ENCODE measurements around the gene ARID4A. TPM values are rescaled to one million over a fixed set of nuclear protein-coding genes. Genes with fewer than 3 reads are reported as not detected.

ARID4A gene
- total and polyA plus RNA-seq, 7 experiments from 2014 or later: 25.7 to 79.2 (median 70.7) TPM

DNA sequence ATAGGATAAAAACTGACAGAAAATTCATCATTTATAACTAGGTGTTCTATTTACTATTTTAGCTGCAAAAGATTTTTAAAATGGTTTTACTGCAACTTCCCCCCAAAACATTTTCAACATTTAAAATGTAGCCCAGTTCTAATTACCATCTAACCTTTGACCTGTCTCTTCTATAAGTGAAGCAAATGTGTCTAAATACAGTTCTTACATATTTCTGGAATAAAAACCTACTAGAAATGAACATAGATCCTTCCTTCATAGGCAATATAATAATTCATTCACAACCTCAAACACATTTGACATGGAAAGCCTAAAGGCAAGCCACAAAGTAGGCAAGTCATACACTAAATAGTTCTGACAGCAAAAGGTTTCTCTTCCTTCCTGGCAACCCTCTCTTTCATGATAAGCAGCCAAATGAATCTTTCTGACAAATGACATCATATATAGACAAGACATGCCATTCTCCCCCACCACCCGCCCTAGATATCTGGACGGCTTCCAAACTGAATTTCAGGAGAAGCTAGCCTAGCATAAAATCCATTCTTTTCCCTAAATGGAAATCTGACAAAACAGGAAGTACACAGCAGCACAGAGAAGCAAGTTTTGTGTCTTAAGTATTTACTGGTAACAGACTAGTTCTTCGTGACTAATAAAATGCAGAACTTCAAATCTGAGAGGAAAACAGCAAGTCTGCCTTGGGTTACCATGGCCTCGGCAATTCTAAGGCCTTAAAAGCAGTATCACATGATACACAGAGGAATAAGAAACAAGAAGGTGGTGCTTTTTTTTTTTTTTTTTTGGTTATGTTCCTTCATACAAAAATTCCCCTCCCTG, 17.2 kb upstream of the ARID4A start:
- Histone ChIP-seq H3K9me3 (ENCODE audit: control insufficient read depth in 2 of 3, low read length in 3 of 3) (no peaks in the 10 kb centered on the region), H3K27ac (ENCODE audit: low read depth, low read length) (peak overlapping the region; percentile 72), H3K4me3 (ENCODE audit: low read length) (no peak overlapping the region), H3K36me3 (ENCODE audit: control insufficient read depth in 2 of 3, insufficient read depth in 3 of 3, low read length in 3 of 3) (peaks cover 7 to 41% (median 16%) of the 10 kb centered on the region in 3 experiments), H3K4me1 (ENCODE audit: control insufficient read depth in 2 of 2, insufficient read depth in 2 of 2, low read length in 2 of 2) (peaks cover 13 to 45% of the 10 kb centered on the region in 2 donors), H3K27me3 (ENCODE audit: control insufficient read depth in 2 of 2, insufficient read depth in 2 of 2, low read length in 2 of 2) (no peaks in the 10 kb centered on the region)
- Mint-ChIP-seq H3K4me1 (peaks cover 50 to 89% (median 79%) of the 10 kb centered on the region in 7 donors), H3K27ac (peak overlapping the region; percentile 83 to 97 (median 93)), H3K27me3 (no peaks in the 10 kb centered on the region), H3K9me3 (peaks cover 0 to 1% (median 0%) of the 10 kb centered on the region in 11 donors), H3K4me3 (peak overlapping the region; percentile 27 to 79 (median 71)), H3K36me3 (peaks cover 19 to 39% (median 34%) of the 10 kb centered on the region in 5 donors)
- ATAC-seq: peak; percentile 88
- POLR2A ChIA-PET: interaction anchor here (0.6 to 4.1 kb wide), 3 partner anchors 17 to 82 kb away, joined by 3 to 21 read pairs (median 4); partner anchors contain the start of gene ARID4A
- DNase-seq: peak in 8 of 9 donors; percentile 30 to 67 (median 50)
- CTCF ChIA-PET: interaction anchor here (0.7 kb wide), 1 partner anchor 15 kb away, joined by 5 read pairs; no protein-coding TSS in a partner anchor
- intact Hi-C loops (cut with micrococcal nuclease): loop anchor here (1.0 to 5.0 kb wide), 4 partner anchors 8 to 34 kb away; partner anchors contain the start of gene ARID4A (in 1 of the 2)

DNA sequence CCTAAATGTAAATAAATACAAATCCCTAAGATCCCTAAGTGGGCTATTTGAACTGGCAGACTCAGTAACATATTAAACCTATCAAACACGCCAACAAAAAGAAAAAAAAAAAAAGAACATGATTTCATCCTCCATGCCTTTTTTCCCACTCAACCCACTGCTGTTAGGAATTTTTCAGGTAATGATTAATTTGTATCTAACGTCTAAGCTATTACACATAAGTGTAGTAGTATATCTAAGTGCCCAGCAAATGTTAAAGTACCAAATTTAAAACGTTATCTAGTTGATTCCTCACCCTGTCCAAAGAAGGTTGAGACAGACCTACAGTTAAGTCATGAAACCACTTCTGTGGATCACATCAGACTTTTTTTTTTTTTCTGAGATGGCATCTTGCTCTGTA, 16.4 kb upstream of the ARID4A start:
- peak overlapping the region; percentile 72 for H3K27ac ChIP-seq (ENCODE audit: low read depth, low read length)
- peaks cover 49 to 86% (median 72%) of the 10 kb centered on the region in 7 donors for H3K4me1 Mint-ChIP-seq
- H3K36me3 ChIP-seq (ENCODE audit: control insufficient read depth in 2 of 3, insufficient read depth in 3 of 3, low read length in 3 of 3): peaks cover 7 to 47% (median 19%) of the 10 kb centered on the region in 3 experiments
- no peaks in the 10 kb centered on the region for H3K27me3 ChIP-seq (ENCODE audit: control insufficient read depth in 2 of 2, insufficient read depth in 2 of 2, low read length in 2 of 2)
- no peaks in the 10 kb centered on the region for H3K27me3 Mint-ChIP-seq
- no peak for DNase-seq
- peaks cover 0 to 1% (median 0%) of the 10 kb centered on the region in 11 donors for H3K9me3 Mint-ChIP-seq
- H3K9me3 ChIP-seq (ENCODE audit: control insufficient read depth in 2 of 3, low read length in 3 of 3): no peaks in the 10 kb centered on the region
- intact Hi-C loops (cut with micrococcal nuclease): loop anchor here (1.0 to 5.0 kb wide), 4 partner anchors 9 to 35 kb away; partner anchors contain the start of gene ARID4A (in 1 of the 2)
- H3K27ac Mint-ChIP-seq: peak overlapping the region; percentile 12 to 97 (median 93)
- CTCF ChIA-PET: interaction anchor here (0.7 kb wide), 1 partner anchor 15 kb away, joined by 5 read pairs; no protein-coding TSS in a partner anchor
- ATAC-seq: no peak
- H3K4me3 Mint-ChIP-seq: peak overlapping the region; percentile 35 to 77 (median 67)
- POLR2A ChIA-PET: interaction anchor here (0.6 to 4.1 kb wide), 4 partner anchors 16 to 83 kb away, joined by 3 to 21 read pairs (median 5); partner anchors contain the start of gene ARID4A
- peaks cover 19 to 41% (median 33%) of the 10 kb centered on the region in 5 donors for H3K36me3 Mint-ChIP-seq
- peaks cover 7 to 42% of the 10 kb centered on the region in 2 donors for H3K4me1 ChIP-seq (ENCODE audit: control insufficient read depth in 2 of 2, insufficient read depth in 2 of 2, low read length in 2 of 2)
- H3K4me3 ChIP-seq (ENCODE audit: low read length): no peak overlapping the region

DNA sequence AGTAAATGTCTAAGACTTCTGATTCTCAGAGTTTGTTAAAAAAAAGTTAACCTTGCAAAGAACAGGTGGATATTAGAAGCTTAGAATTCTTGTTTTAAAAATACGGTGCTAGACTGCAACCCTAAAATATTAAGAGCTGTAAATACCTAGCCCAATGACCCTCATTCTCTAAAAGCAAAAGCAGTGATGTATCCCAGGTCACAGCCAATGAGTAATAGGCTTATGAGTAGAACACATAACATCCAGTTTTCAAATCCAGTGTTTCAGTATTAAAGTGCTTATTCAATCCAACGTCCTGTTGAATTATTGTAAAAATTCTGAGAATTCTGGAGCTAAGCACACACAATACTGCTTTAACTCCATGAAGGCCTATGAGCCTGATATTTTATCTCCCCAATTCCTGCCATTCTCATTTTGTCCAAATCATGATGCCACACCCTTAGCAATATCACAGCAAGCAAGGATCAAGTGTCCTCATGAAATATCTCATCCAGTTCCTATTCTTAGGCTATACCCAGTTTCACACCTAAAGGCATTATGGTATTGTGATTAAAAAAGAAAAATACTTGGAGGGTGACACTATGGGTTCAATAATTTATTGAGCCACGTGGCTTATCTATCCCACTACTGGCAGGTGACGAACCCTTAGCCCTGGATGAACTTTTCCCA, 15.3 kb upstream of the ARID4A start:
- peak overlapping the region in 7 of 9 donors; percentile 1 to 96 (median 90) for H3K27ac Mint-ChIP-seq
- H3K4me3 Mint-ChIP-seq: peak overlapping the region in 4 of 10 donors; percentile 3 to 23 (median 19)

DNA sequence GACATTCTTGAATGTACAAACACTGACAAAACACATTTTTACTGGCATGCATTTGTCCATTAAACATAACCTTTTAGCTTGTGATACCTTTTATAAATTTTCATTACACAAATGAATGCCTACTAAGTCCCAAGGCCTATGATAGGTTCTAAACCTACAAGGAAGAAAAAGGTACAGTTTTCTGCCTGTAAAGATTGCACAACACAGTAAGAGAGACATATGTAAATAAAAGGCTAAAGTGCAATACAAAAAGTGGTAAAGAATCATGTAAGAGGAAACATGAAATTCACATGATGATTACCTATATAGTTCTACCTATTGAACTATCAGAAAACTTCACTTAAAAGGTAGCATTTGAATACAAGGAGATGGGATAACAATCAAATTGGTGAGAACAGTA, 14.6 kb upstream of the ARID4A start:
- intact Hi-C loops (cut with micrococcal nuclease): loop anchor here in 1 of 2 donors (5.0 kb wide), 1 partner anchor 36 kb away; no protein-coding TSS in a partner anchor
- DNase-seq (no peak), ATAC-seq (no peak)
- Histone ChIP-seq H3K27ac (ENCODE audit: low read depth, low read length) (no peak overlapping the region), H3K4me3 (ENCODE audit: low read length) (no peak overlapping the region), H3K9me3 (ENCODE audit: control insufficient read depth in 2 of 3, low read length in 3 of 3) (no peaks in the 10 kb centered on the region), H3K27me3 (ENCODE audit: control insufficient read depth in 2 of 2, insufficient read depth in 2 of 2, low read length in 2 of 2) (no peaks in the 10 kb centered on the region), H3K36me3 (ENCODE audit: control insufficient read depth in 2 of 3, insufficient read depth in 3 of 3, low read length in 3 of 3) (peaks cover 7 to 47% (median 23%) of the 10 kb centered on the region in 3 experiments), H3K4me1 (ENCODE audit: control insufficient read depth in 2 of 2, insufficient read depth in 2 of 2, low read length in 2 of 2) (peaks cover 10 to 45% of the 10 kb centered on the region in 2 donors)
- ChIA-PET POLR2A (interaction anchor here (1.0 to 4.1 kb wide), 3 partner anchors 10 to 14 kb away, joined by 3 to 24 read pairs (median 21); partner anchors contain the start of gene ARID4A), CTCF (no interaction called here)
- Mint-ChIP-seq H3K9me3 (peaks cover 0 to 1% (median 0%) of the 10 kb centered on the region in 11 donors), H3K27me3 (no peaks in the 10 kb centered on the region), H3K27ac (peak overlapping the region in 6 of 9 donors; percentile 2 to 96 (median 74)), H3K4me3 (no peak overlapping the region), H3K36me3 (peaks cover 25 to 51% (median 47%) of the 10 kb centered on the region in 5 donors), H3K4me1 (peaks cover 51 to 89% (median 78%) of the 10 kb centered on the region in 7 donors)

More for the DNA sequence above, 15.3 kb upstream of the ARID4A start:
- DNase-seq: no peak
- Mint-ChIP-seq H3K36me3 (peaks cover 23 to 48% (median 40%) of the 10 kb centered on the region in 5 donors), H3K9me3 (peaks cover 0 to 1% (median 0%) of the 10 kb centered on the region in 11 donors), H3K4me1 (peaks cover 53 to 88% (median 72%) of the 10 kb centered on the region in 7 donors), H3K27me3 (no peaks in the 10 kb centered on the region)
- CTCF ChIA-PET: no interaction called here
- Histone ChIP-seq H3K27me3 (ENCODE audit: control insufficient read depth in 2 of 2, insufficient read depth in 2 of 2, low read length in 2 of 2) (no peaks in the 10 kb centered on the region), H3K4me1 (ENCODE audit: control insufficient read depth in 2 of 2, insufficient read depth in 2 of 2, low read length in 2 of 2) (peaks cover 7 to 42% of the 10 kb centered on the region in 2 donors), H3K4me3 (ENCODE audit: low read length) (no peak overlapping the region), H3K9me3 (ENCODE audit: control insufficient read depth in 2 of 3, low read length in 3 of 3) (no peaks in the 10 kb centered on the region), H3K27ac (ENCODE audit: low read depth, low read length) (peak overlapping the region; percentile 19), H3K36me3 (ENCODE audit: control insufficient read depth in 2 of 3, insufficient read depth in 3 of 3, low read length in 3 of 3) (peaks cover 7 to 47% (median 23%) of the 10 kb centered on the region in 3 experiments)
- intact Hi-C loops (cut with micrococcal nuclease): loop anchor here in 1 of 2 donors (5.0 kb wide), 1 partner anchor 36 kb away; no protein-coding TSS in a partner anchor
- POLR2A ChIA-PET: interaction anchor here (1.0 to 4.1 kb wide), 2 partner anchors 10 to 15 kb away, joined by 3 to 21 read pairs; partner anchors contain the start of gene ARID4A
- no peak for ATAC-seq

DNA sequence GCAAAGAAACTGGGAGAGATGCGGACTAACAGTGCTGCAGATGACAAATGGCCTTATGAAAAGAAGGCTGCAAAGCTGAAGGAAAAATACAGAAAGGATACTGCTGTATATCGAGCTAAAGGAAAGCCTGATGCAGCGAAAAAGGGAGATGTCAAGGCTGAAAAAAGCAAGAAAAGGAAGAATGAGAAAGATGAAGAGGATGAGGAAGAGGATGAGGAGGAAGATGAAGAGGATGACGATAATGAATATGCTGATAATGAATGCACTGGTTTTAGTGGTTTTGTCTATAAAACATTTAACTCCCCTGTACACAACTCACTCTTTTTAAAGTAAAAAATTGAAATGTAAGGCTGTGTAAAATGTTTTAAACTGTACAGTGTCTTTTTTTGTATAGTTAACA, 13.2 kb upstream of the ARID4A start:
- peaks cover 7 to 49% (median 31%) of the 10 kb centered on the region in 3 experiments for H3K36me3 ChIP-seq (ENCODE audit: control insufficient read depth in 2 of 3, insufficient read depth in 3 of 3, low read length in 3 of 3)
- Mint-ChIP-seq H3K9me3 (peaks cover 0 to 1% (median 0%) of the 10 kb centered on the region in 11 donors), H3K4me1 (peaks cover 56 to 92% (median 83%) of the 10 kb centered on the region in 7 donors), H3K27me3 (no peaks in the 10 kb centered on the region), H3K27ac (peak overlapping the region in 7 of 9 donors; percentile 54 to 96 (median 81)), H3K4me3 (peak overlapping the region in 5 of 10 donors; percentile 5 to 58 (median 26)), H3K36me3 (peaks cover 25 to 52% (median 51%) of the 10 kb centered on the region in 5 donors)
- DNase-seq (no peak), ATAC-seq (no peak)
- peak overlapping the region; percentile 19 for H3K27ac ChIP-seq (ENCODE audit: low read depth, low read length)
- ChIA-PET CTCF (no interaction called here), POLR2A (interaction anchor here (0.6 to 3.7 kb wide), 4 partner anchors 9 to 184 kb away, joined by 3 to 24 read pairs (median 4); partner anchors contain the start of gene ARID4A)
- no peaks in the 10 kb centered on the region for H3K9me3 ChIP-seq (ENCODE audit: control insufficient read depth in 2 of 3, low read length in 3 of 3)
- H3K27me3 ChIP-seq (ENCODE audit: control insufficient read depth in 2 of 2, insufficient read depth in 2 of 2, low read length in 2 of 2): no peaks in the 10 kb centered on the region
- intact Hi-C loops (cut with micrococcal nuclease): no loop called here
- no peak overlapping the region for H3K4me3 ChIP-seq (ENCODE audit: low read length)
- peaks cover 17 to 48% of the 10 kb centered on the region in 2 donors for H3K4me1 ChIP-seq (ENCODE audit: control insufficient read depth in 2 of 2, insufficient read depth in 2 of 2, low read length in 2 of 2)
